Smooth muscle cell of the coronary artery (primary cell): ENCODE measurements around the gene CDCP1. TPM values are rescaled to one million over a fixed set of nuclear protein-coding genes. Genes with fewer than 3 reads are reported as not detected.

Experiments used
- total RNA-seq: library from RNA; depleted of rRNA; stranded (reverse); fragments of >200 nt; gene quantifications from 2 replicates; pipeline ENCODE4 v1.2.3, GENCODE V29; 2014; ENCODE audit warnings: low replicate concordance

Gene CDCP1
- total RNA-seq, result 3.0 and 5.1 TPM in 2 replicates

DNA sequence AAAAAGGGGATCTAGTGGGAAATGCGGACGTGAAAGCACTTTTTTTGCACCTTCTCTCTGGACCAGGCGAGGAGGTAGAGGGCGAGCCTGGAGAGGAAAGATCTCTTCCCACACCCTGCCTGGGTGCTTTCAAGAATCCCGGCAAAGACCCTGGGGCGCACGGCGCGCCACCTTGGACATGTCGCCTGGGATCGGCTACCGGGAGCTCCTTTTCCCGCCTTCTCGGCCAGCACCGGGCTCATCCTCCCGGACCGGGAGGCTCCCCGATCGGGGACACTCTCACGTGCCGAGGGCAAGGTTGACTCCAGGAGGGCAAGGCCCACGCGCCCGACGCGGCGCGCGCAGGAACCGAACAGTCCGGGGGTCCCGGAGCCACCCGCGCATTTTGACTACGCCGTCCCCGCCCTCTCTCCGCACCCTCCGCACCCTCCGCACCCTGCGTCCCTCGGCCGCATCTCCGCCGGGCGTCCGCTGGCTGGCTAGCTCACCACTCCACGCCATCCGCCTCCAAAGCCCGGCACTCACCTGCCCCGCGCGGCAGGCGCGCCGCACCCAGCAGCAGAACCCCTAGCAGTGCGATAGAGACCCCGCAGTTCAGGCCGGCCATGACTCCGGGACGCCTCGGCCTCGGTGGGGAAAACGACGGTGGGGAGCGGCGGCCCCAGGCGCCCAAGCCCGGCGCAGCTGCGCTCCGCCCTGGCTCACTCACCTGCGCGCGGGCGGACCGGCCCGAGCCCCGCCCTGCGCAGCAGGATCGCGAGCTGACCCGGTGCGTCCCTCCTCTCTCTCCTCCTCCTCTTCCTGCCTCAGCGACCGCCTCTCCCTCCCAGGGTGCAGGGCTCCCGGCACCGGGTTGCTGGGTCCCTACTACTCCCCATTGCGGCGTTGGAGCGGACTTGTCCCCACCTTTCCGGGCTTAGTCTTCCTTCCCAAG, at the start of gene CDCP1:
TSS of gene CDCP1 (minus strand) at position 698 of the 934 bp plus-strand sequence. CDS start at position 607, 91 bp downstream.

Other genes with a start within 250 kb of the CDCP1 start
- 46.6 and 60.0 TPM in 2 replicates for gene ZDHHC3, start 170.2 kb downstream of the CDCP1 start, total RNA-seq
- gene EXOSC7, start 170.1 kb downstream of the CDCP1 start, total RNA-seq, result 66.3 and 117 TPM in 2 replicates
- 0.98 and 46.7 TPM in 2 replicates for gene CLEC3B, start 120.1 kb downstream of the CDCP1 start, total RNA-seq
- 3.5 and 8.7 TPM in 2 replicates for gene TMEM158, start 79.9 kb upstream of the CDCP1 start, total RNA-seq
- gene LARS2, start 242.2 kb upstream of the CDCP1 start, total RNA-seq, result 15.5 and 16.1 TPM in 2 replicates